ENCODE results near the gene FAM43A. TPM values are rescaled to one million over a fixed set of nuclear protein-coding genes. Genes with fewer than 3 reads are reported as not detected.

The FAM43A gene
- total and polyA plus RNA-seq, 8 donors = 1.2 to 2.8 (median 1.7) TPM

DNA sequence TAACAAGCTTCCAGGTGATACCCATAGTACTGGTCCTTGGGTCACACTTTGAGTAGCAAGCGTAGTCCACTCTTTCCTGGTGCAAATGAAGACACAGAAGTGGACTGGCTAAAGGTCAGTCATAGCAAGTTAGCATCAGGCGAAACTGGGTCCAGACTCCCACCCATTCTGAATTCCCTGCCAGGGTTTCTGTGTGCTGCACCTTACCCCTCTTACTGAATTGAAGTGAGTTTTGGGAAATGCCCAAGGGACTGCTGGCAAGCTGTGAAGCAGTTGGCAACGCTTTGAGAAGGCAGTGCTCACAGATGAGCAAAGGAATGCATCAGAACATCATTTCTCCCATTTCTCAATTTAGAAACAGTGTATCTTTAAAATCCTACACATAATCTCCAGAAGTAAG, 11.9 kb upstream of the FAM43A start:
- H3K4me1 ChIP-seq = peaks cover 8 to 15% (median 14%) of the 10 kb centered on the region in 3 donors
- H3K27me3 ChIP-seq = peaks cover 0 to 3% (median 0%) of the 10 kb centered on the region in 4 donors
- FAIRE-seq = no peak
- intact Hi-C loops (cut with DNase I) = no loop called here
- H3K9me3 ChIP-seq = no peaks in the 10 kb centered on the region
- TF ChIP-seq, protein P1, sequence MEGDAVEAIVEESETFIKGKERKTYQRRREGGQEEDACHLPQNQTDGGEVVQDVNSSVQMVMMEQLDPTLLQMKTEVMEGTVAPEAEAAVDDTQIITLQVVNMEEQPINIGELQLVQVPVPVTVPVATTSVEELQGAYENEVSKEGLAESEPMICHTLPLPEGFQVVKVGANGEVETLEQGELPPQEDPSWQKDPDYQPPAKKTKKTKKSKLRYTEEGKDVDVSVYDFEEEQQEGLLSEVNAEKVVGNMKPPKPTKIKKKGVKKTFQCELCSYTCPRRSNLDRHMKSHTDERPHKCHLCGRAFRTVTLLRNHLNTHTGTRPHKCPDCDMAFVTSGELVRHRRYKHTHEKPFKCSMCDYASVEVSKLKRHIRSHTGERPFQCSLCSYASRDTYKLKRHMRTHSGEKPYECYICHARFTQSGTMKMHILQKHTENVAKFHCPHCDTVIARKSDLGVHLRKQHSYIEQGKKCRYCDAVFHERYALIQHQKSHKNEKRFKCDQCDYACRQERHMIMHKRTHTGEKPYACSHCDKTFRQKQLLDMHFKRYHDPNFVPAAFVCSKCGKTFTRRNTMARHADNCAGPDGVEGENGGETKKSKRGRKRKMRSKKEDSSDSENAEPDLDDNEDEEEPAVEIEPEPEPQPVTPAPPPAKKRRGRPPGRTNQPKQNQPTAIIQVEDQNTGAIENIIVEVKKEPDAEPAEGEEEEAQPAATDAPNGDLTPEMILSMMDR (IDR thresholded peaks at IDR 0.05) = no peak
- no peak overlapping the region for H3K27ac ChIP-seq
- no peak for DNase-seq
- no peaks in the 10 kb centered on the region for H3K36me3 ChIP-seq
- WGBS, 2 donors = 64 to 75% methylated on average over 3 of the region's 3 CpGs
- no peak overlapping the region for H3K4me3 ChIP-seq
- no peak for ATAC-seq

GRCh38 chr3:194675081-194675640, 10.5 kb upstream of the FAM43A start:
- intact Hi-C loops (cut with DNase I) = no loop called here
- H3K27ac ChIP-seq = no peak overlapping the region
- H3K36me3 ChIP-seq = no peaks in the 10 kb centered on the region
- peaks cover 0 to 3% (median 0%) of the 10 kb centered on the region in 4 donors for H3K27me3 ChIP-seq
- no peak for DNase-seq
- FAIRE-seq = no peak
- TF ChIP-seq, protein P1 (IDR thresholded peaks at IDR 0.05) = no peak
- ATAC-seq = no peak
- no peaks in the 10 kb centered on the region for H3K9me3 ChIP-seq
- 36 to 37% methylated on average over 12 of the region's 12 CpGs for WGBS, 2 donors
- peaks cover 8 to 12% (median 12%) of the 10 kb centered on the region in 3 donors for H3K4me1 ChIP-seq
- H3K4me3 ChIP-seq = no peak overlapping the region

DNA sequence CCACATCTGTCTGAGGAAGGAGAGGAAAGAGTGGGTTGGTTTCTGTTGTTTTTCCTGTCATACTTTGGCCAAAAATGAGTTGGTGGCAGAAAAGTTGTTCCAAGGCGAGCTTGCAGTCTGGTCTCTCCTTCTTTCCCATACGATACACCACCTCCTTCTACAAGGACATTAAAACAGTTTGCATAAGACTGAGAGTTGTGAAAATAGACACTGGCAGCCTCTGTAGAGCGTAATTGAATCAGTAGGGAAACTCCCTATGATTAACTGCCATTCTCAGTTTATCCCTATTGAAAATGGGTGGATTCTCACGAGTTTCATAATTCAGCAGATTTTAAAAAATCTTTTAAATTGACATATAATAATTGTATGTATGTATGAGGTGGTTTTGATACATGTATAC, 10.0 kb upstream of the FAM43A start:
- Histone ChIP-seq H3K4me1 (peaks cover 6 to 7% (median 7%) of the 10 kb centered on the region in 3 donors), H3K27ac (no peak overlapping the region), H3K36me3 (no peaks in the 10 kb centered on the region), H3K4me3 (no peak overlapping the region), H3K27me3 (peaks cover 0 to 3% (median 0%) of the 10 kb centered on the region in 4 donors), H3K9me3 (no peaks in the 10 kb centered on the region)
- TF ChIP-seq, protein P1 (IDR thresholded peaks at IDR 0.05) = no peak
- intact Hi-C loops (cut with DNase I) = no loop called here
- DNase-seq (no peak), ATAC-seq (no peak), FAIRE-seq (no peak)
- 26 to 30% methylated on average over 4 of the region's 4 CpGs for whole genome bisulfite sequencing, 2 donors

DNA sequence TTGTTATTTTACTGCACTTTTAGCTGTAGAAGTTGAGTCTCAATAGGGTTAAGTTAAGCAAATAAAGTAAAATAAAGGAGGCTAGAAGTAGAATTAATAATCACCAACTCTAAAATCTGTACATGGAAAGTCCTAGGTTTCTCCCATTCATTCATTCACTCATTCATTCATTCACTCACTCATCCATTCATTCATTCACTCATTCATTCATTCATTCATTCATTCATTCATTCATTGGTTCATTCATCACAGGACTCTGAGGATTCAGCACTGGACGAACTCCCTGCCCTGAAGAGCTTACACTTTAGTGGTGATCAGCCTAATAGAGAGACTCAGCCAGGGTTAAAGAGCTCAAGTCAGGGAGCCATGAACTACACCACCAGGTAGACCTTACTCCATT, 9.2 kb upstream of the FAM43A start:
- H3K27me3 ChIP-seq = peaks cover 0 to 3% (median 0%) of the 10 kb centered on the region in 4 donors
- no peaks in the 10 kb centered on the region for H3K36me3 ChIP-seq
- H3K4me1 ChIP-seq = no peaks in the 10 kb centered on the region
- TF ChIP-seq, protein P1 (IDR thresholded peaks at IDR 0.05) = no peak
- no peaks in the 10 kb centered on the region for H3K9me3 ChIP-seq
- 67 to 68% methylated on average over 1 of the region's 1 CpG for WGBS, 2 donors
- DNase-seq (no peak), ATAC-seq (no peak), FAIRE-seq (no peak)
- H3K4me3 ChIP-seq = no peak overlapping the region
- no peak overlapping the region for H3K27ac ChIP-seq
- intact Hi-C loops (cut with DNase I) = no loop called here

GRCh38 chr3:194680888-194681615, 4.6 kb upstream of the FAM43A start:
- no peak for ATAC-seq
- TF ChIP-seq, protein P1 (IDR thresholded peaks at IDR 0.05) = no peak
- peaks cover 0 to 11% (median 0%) of the 10 kb centered on the region in 4 donors for H3K27me3 ChIP-seq
- H3K4me3 ChIP-seq = no peak overlapping the region
- intact Hi-C loops (cut with DNase I) = loop anchor here in 2 of 3 donors (5.0 kb wide), 1 partner anchor 576 kb away; no protein-coding TSS in a partner anchor
- no peak overlapping the region for H3K27ac ChIP-seq
- DNase-seq = no peak
- FAIRE-seq = no peak
- 53 to 61% methylated on average over 11 of the region's 11 CpGs for WGBS, 2 donors
- no peaks in the 10 kb centered on the region for H3K9me3 ChIP-seq
- no peaks in the 10 kb centered on the region for H3K36me3 ChIP-seq
- H3K4me1 ChIP-seq = peaks cover 0 to 4% (median 0%) of the 10 kb centered on the region in 3 donors

Data from pancreas (tissue), 10 donors.